ENCODE measurements around the gene TRIB2. TPM values are rescaled to one million over a fixed set of nuclear protein-coding genes. Genes with fewer than 3 reads are reported as not detected.
A peak's percentile ranks its signal among the peaks of the same experiment; 100 is the strongest.

TRIB2 gene
- total and polyA plus RNA-seq, 2 donors from 2014 or later, result 29.6 to 69.2 TPM

- Histone ChIP-seq H3K27me3 (ENCODE audit: control insufficient read depth, insufficient read depth, low read length) (no peaks in the 10 kb centered on the region), H3K9ac (ENCODE audit: low read length in 3 of 3) (no peak overlapping the region), H3K36me3 (ENCODE audit: control insufficient read depth in 2 of 3, insufficient read depth in 3 of 3, low read length in 3 of 3) (no peaks in the 10 kb centered on the region), H3K4me3 (ENCODE audit: low read length in 3 of 3) (no peak overlapping the region), H3K4me1 (ENCODE audit: control insufficient read depth in 2 of 3, insufficient read depth in 2 of 3, low read depth in 1 of 3, low read length in 3 of 3) (no peaks in the 10 kb centered on the region), H3K9me3 (ENCODE audit: control insufficient read depth in 2 of 3, insufficient read depth in 1 of 3, low read length in 3 of 3) (no peaks in the 10 kb centered on the region), H3K27ac (ENCODE audit: low read depth in 2 of 2, low read length in 2 of 2) (no peak overlapping the region)
- FAIRE-seq (no peak), DNase-seq (no peak)
- intact Hi-C loops (cut with DNase I), result no loop called here
- no peak for TF ChIP-seq CTCF (IDR thresholded peaks at IDR 0.05; ENCODE audit: borderline replicate concordance, extremely low read depth, insufficient read depth)
Measured at GRCh38 chr2:12781329-12781728, 64.6 kb downstream of the TRIB2 start.

GRCh38 chr2:12787891-12788801 is 71.4 kb downstream of the TRIB2 start:
- peak in 2 of 5 donors; percentile 38 to 81 for DNase-seq
- H3K27ac ChIP-seq (ENCODE audit: low read depth in 2 of 2, low read length in 2 of 2), result peak overlapping the region; percentile 18 to 60
- no peaks in the 10 kb centered on the region for H3K36me3 ChIP-seq (ENCODE audit: control insufficient read depth in 2 of 3, insufficient read depth in 3 of 3, low read length in 3 of 3)
- H3K4me3 ChIP-seq (ENCODE audit: low read length in 3 of 3), result no peak overlapping the region
- H3K4me1 ChIP-seq (ENCODE audit: control insufficient read depth in 2 of 3, insufficient read depth in 2 of 3, low read depth in 1 of 3, low read length in 3 of 3), result no peaks in the 10 kb centered on the region
- H3K27me3 ChIP-seq (ENCODE audit: control insufficient read depth, insufficient read depth, low read length), result no peaks in the 10 kb centered on the region
- no peak for TF ChIP-seq CTCF (IDR thresholded peaks at IDR 0.05; ENCODE audit: borderline replicate concordance, extremely low read depth, insufficient read depth)
- intact Hi-C loops (cut with DNase I), result no loop called here
- FAIRE-seq, result no peak
- no peak overlapping the region for H3K9ac ChIP-seq (ENCODE audit: low read length in 3 of 3)
- H3K9me3 ChIP-seq (ENCODE audit: control insufficient read depth in 2 of 3, insufficient read depth in 1 of 3, low read length in 3 of 3), result no peaks in the 10 kb centered on the region

GRCh38 chr2:12791906-12792305 is 75.2 kb downstream of the TRIB2 start:
- intact Hi-C loops (cut with DNase I), result no loop called here
- TF ChIP-seq CTCF (IDR thresholded peaks at IDR 0.05; ENCODE audit: borderline replicate concordance, extremely low read depth, insufficient read depth), result no peak
- Histone ChIP-seq H3K4me3 (ENCODE audit: low read length in 3 of 3) (no peak overlapping the region), H3K9me3 (ENCODE audit: control insufficient read depth in 2 of 3, insufficient read depth in 1 of 3, low read length in 3 of 3) (no peaks in the 10 kb centered on the region), H3K36me3 (ENCODE audit: control insufficient read depth in 2 of 3, insufficient read depth in 3 of 3, low read length in 3 of 3) (no peaks in the 10 kb centered on the region), H3K4me1 (ENCODE audit: control insufficient read depth in 2 of 3, insufficient read depth in 2 of 3, low read depth in 1 of 3, low read length in 3 of 3) (peaks cover 0 to 2% (median 0%) of the 10 kb centered on the region in 3 donors), H3K27ac (ENCODE audit: low read depth in 2 of 2, low read length in 2 of 2) (no peak overlapping the region), H3K27me3 (ENCODE audit: control insufficient read depth, insufficient read depth, low read length) (no peaks in the 10 kb centered on the region), H3K9ac (ENCODE audit: low read length in 3 of 3) (no peak overlapping the region)
- FAIRE-seq (no peak), DNase-seq (no peak)

Small RNA genes within 50 kb of the gene (microRNA-seq; reads per million reads assigned to microRNA genes)
- not detected for gene MIR3125
